Mucosa of stomach (tissue), 1 donor: ENCODE measurements around the gene ST8SIA4.

Experiments
- H3K27me3 ChIP-seq: one replicate; pipeline ENCODE4 v1.7.0; 2013; ENCODE audit warnings: mild to moderate bottlenecking, low read length; ENCODE audit not compliant: control insufficient read depth, insufficient read depth
- H3K36me3 ChIP-seq: one replicate; pipeline ENCODE4 v1.7.0; 2013; ENCODE audit warnings: low read length; ENCODE audit not compliant: control insufficient read depth, insufficient read depth
- H3K4me1 ChIP-seq: one replicate; pipeline ENCODE4 v1.7.0; 2013; ENCODE audit warnings: mild to moderate bottlenecking, low read length; ENCODE audit not compliant: control insufficient read depth, insufficient read depth
- H3K4me3 ChIP-seq: one replicate; pipeline ENCODE4 v1.7.0; 2013; ENCODE audit warnings: low read length
- H3K9ac ChIP-seq: one replicate; pipeline ENCODE4 v1.7.0; 2013; ENCODE audit warnings: mild to moderate bottlenecking, low read length, moderate library complexity
- H3K9me3 ChIP-seq: one replicate; pipeline ENCODE4 v1.7.0; 2013; ENCODE audit warnings: mild to moderate bottlenecking, low read length, moderate library complexity; ENCODE audit not compliant: control insufficient read depth
- donor health status: Pancreatic carcinoma.

ST8SIA4 gene

DNA sequence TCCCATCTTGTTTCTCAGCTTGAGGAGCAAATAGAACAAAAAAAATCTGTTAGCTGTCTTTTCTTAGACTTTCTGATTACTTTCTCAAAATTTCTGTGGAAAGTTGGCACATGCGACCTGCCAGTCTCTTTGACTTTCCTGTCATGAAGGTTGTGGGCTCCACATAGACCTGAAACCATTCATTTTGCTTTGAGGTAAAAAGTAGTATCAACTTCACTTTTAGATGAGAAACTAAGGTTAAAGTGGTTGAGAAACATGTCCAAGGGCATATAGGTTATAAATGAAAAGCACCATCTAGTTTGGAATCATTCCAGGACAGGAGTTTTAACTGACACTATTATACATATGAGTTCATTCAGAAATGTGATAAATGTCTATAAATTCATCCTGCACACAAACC is 42.7 kb downstream of the ST8SIA4 start:
- Histone ChIP-seq H3K4me1 (no peaks in the 10 kb centered on the region), H3K9me3 (no peaks in the 10 kb centered on the region), H3K9ac (no peak overlapping the region), H3K27me3 (no peaks in the 10 kb centered on the region), H3K4me3 (no peak overlapping the region), H3K36me3 (no peaks in the 10 kb centered on the region)

GRCh38 chr5:100858987-100859545 is 44.0 kb downstream of the ST8SIA4 start:
- Histone ChIP-seq H3K4me1 (no peaks in the 10 kb centered on the region), H3K9ac (no peak overlapping the region), H3K4me3 (no peak overlapping the region), H3K9me3 (no peaks in the 10 kb centered on the region), H3K27me3 (no peaks in the 10 kb centered on the region), H3K36me3 (no peaks in the 10 kb centered on the region)

- H3K4me1 ChIP-seq = no peaks in the 10 kb centered on the region
- no peaks in the 10 kb centered on the region for H3K36me3 ChIP-seq
- H3K4me3 ChIP-seq = no peak overlapping the region
- H3K27me3 ChIP-seq = no peaks in the 10 kb centered on the region
- no peak overlapping the region for H3K9ac ChIP-seq
- no peaks in the 10 kb centered on the region for H3K9me3 ChIP-seq
Measured at GRCh38 chr5:100856462-100856861, 46.6 kb downstream of the ST8SIA4 start.

DNA sequence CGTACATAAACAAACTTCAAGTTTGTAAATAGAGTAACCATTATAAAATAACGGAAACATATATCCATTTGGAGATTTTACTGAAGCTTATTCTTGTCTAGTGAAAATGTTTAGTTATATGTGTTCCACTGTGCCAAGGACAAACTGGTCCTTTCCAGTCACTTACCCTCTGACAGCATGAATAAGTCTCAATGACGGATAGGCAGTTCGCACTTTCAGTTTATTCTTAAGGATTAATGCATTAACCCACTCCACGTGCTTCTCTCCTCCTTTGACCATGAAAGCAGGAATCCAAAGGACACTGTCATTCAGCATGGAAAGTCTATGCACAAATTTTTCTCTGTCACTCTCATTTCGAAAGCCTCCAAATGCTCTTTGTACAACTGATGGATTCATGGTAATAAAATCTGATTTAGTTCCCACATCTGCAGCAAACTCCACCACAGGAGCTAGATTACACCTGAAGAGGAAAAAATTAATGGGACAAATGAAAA is 47.1 kb downstream of the ST8SIA4 start:
- H3K9me3 ChIP-seq = no peaks in the 10 kb centered on the region
- H3K9ac ChIP-seq = no peak overlapping the region
- H3K4me3 ChIP-seq = no peak overlapping the region
- no peaks in the 10 kb centered on the region for H3K4me1 ChIP-seq
- H3K27me3 ChIP-seq = no peaks in the 10 kb centered on the region
- H3K36me3 ChIP-seq = no peaks in the 10 kb centered on the region

DNA sequence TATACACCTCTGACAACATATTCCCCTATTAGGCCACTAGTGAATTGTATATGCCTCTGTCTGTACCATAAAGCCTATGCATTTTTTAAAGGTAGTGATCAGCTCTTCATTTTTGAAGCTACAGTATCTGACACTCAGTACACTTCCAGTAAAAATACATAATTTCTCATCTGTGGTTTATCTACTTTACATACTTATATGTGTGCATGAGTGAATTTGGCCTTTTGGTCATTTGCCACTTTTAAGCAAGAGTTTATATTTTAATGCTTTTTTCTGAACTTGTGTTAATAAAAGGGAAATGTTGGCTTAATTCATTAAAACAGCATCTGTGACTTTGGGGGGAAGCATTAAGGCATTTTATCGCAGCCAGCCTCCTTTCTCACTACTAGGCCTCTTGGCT is 47.8 kb downstream of the ST8SIA4 start:
- no peak overlapping the region for H3K4me3 ChIP-seq
- H3K36me3 ChIP-seq = no peaks in the 10 kb centered on the region
- no peaks in the 10 kb centered on the region for H3K27me3 ChIP-seq
- no peaks in the 10 kb centered on the region for H3K4me1 ChIP-seq
- no peak overlapping the region for H3K9ac ChIP-seq
- H3K9me3 ChIP-seq = no peaks in the 10 kb centered on the region

DNA sequence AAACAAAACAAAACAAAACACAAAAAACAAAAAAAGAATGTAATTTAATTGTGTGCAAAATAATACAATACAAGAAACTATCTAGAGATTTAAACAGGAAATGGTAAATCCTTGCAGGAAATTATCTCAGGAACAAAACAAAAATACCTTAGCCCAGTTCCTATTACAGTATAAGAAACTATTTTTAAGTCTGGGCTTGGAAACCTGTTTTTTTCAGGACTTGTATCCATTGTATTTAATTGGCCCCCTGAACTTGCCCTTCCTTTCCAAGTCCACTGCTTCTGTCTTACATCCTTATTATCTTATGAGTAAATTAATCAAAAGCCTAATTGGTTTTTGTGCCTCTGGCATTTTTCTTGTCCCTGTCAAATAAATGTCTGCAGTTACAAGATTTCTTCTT is 48.5 kb downstream of the ST8SIA4 start:
- H3K9me3 ChIP-seq = no peaks in the 10 kb centered on the region
- no peaks in the 10 kb centered on the region for H3K4me1 ChIP-seq
- H3K36me3 ChIP-seq = no peaks in the 10 kb centered on the region
- H3K4me3 ChIP-seq = no peak overlapping the region
- H3K9ac ChIP-seq = no peak overlapping the region
- no peaks in the 10 kb centered on the region for H3K27me3 ChIP-seq

- Histone ChIP-seq H3K4me1 (no peaks in the 10 kb centered on the region), H3K9ac (no peak overlapping the region), H3K9me3 (no peaks in the 10 kb centered on the region), H3K36me3 (no peaks in the 10 kb centered on the region), H3K4me3 (no peak overlapping the region), H3K27me3 (no peaks in the 10 kb centered on the region)
Measured at GRCh38 chr5:100853582-100853981, 49.5 kb downstream of the ST8SIA4 start.

- H3K4me3 ChIP-seq = no peak overlapping the region
- no peak overlapping the region for H3K9ac ChIP-seq
- H3K4me1 ChIP-seq = no peaks in the 10 kb centered on the region
Measured at GRCh38 chr5:100852988-100853449, 50.1 kb downstream of the ST8SIA4 start.

GRCh38 chr5:100852051-100852450 is 51.0 kb downstream of the ST8SIA4 start:
- Histone ChIP-seq H3K4me3 (no peak overlapping the region), H3K27me3 (no peaks in the 10 kb centered on the region), H3K9ac (no peak overlapping the region), H3K36me3 (no peaks in the 10 kb centered on the region), H3K4me1 (no peaks in the 10 kb centered on the region), H3K9me3 (no peaks in the 10 kb centered on the region)

More at GRCh38 chr5:100852988-100853449, 50.1 kb downstream of the ST8SIA4 start:
- no peaks in the 10 kb centered on the region for H3K9me3 ChIP-seq
- H3K27me3 ChIP-seq = no peaks in the 10 kb centered on the region
- no peaks in the 10 kb centered on the region for H3K36me3 ChIP-seq

- Histone ChIP-seq H3K36me3 (no peaks in the 10 kb centered on the region), H3K27me3 (no peaks in the 10 kb centered on the region), H3K4me1 (no peaks in the 10 kb centered on the region), H3K9ac (no peak overlapping the region), H3K4me3 (no peak overlapping the region), H3K9me3 (no peaks in the 10 kb centered on the region)
Measured at GRCh38 chr5:100846772-100847171, 56.3 kb downstream of the ST8SIA4 start.

DNA sequence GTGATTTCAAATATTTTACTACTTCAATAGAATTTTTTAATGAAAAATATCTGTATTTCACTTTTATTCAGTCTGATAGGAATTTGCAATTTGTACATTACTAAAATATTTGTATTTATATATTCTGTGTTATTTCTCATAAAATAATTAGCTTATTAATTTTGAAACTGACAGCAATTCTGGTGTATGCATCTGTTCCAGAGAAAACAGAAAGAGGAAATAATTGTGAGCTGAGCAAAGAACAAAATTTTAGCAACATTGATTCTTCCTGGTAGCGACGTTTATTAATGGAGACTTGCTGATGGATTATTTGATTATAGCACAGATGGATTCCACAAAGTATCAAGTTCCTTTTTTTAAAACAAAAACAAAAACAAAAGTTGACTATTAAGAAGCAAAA is 61.0 kb downstream of the ST8SIA4 start:
- no peaks in the 10 kb centered on the region for H3K27me3 ChIP-seq
- H3K9ac ChIP-seq = no peak overlapping the region
- H3K4me3 ChIP-seq = no peak overlapping the region
- H3K9me3 ChIP-seq = no peaks in the 10 kb centered on the region
- H3K36me3 ChIP-seq = no peaks in the 10 kb centered on the region
- H3K4me1 ChIP-seq = no peaks in the 10 kb centered on the region

DNA sequence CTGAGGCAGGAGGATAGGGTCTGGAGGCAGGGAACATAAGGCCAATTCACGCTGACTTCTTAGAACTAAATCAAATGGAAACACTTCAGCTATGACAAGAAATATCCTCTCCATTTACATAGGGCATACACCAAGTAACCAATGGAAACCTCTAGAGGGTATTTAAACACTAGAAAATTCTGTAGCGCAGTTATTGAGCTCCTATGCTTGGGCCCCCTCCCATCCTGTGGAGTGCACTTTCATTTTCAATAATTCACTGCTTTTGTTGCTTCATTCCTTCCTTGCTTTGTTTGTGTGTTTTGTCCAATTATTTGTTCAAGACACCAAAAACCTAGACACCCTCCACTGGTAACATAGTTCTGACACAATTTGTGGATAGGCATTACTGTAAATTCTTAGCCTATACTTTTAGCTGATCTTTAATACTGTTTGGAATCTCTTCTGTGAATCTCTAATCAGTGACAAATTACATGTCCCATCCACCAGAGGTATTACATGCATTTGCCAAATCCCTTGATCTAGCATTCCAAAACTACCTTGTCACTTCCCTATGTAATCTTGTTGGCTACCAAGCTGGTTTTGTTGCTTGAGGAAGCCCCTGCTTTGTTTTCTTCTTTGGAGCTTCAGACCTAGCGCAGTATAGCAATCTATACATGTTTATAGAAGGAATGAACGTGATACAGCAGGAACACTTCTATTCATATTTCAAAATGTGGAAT is 61.6 kb downstream of the ST8SIA4 start:
- H3K27me3 ChIP-seq = no peaks in the 10 kb centered on the region
- no peaks in the 10 kb centered on the region for H3K9me3 ChIP-seq
- no peak overlapping the region for H3K4me3 ChIP-seq
- no peak overlapping the region for H3K9ac ChIP-seq
- H3K4me1 ChIP-seq = no peaks in the 10 kb centered on the region
- H3K36me3 ChIP-seq = no peaks in the 10 kb centered on the region
